ENCODE data around the gene NLRP6.

The NLRP6 gene

GRCh38 chr11:253886-254270 is 24.3 kb upstream of the NLRP6 start:
- TF ChIP-seq CTCF (IDR thresholded peaks at IDR 0.05; ENCODE audit: low read depth, low read length, poor library complexity, severe bottlenecking) (no peak), EZH2phosphoT487 (IDR thresholded peaks at IDR 0.05; ENCODE audit: borderline replicate concordance, low read length) (no peak)
- Histone ChIP-seq H4K20me1 (ENCODE audit: control insufficient read depth, insufficient read depth, low read depth, low read length) (peaks cover 3% of the 10 kb centered on the region; the same call in 1 of the 2 replicates), H3K9me3 (ENCODE audit: control insufficient read depth, insufficient read depth, low read length) (no peaks in the 10 kb centered on the region), H3K4me1 (ENCODE audit: control insufficient read depth, low read length) (peaks cover 19% of the 10 kb centered on the region), H3K27ac (ENCODE audit: low read depth, low read length) (no peak overlapping the region), H3K4me3 (ENCODE audit: low read length) (no peak overlapping the region), H3K9me2 (replicated peaks; ENCODE audit: control insufficient read depth, low read length) (no peaks in the 10 kb centered on the region), H3K36me3 (ENCODE audit: control insufficient read depth, low read length) (peaks cover 44% of the 10 kb centered on the region), H3K79me2 (ENCODE audit: control insufficient read depth, low read length) (no peaks in the 10 kb centered on the region), H3K27me3 (ENCODE audit: control insufficient read depth, low read length) (no peaks in the 10 kb centered on the region), H3K4me2 (ENCODE audit: low read length) (no peak overlapping the region), H3F3A (ENCODE audit: control insufficient read depth, insufficient read depth) (peaks cover 16% of the 10 kb centered on the region)

- H3K4me1 ChIP-seq (ENCODE audit: control insufficient read depth, low read length), result peaks cover 22% of the 10 kb centered on the region
- no peak overlapping the region for H3K4me2 ChIP-seq (ENCODE audit: low read length)
- H4K20me1 ChIP-seq (ENCODE audit: control insufficient read depth, insufficient read depth, low read depth, low read length), result peaks cover 3% of the 10 kb centered on the region; the same call in 1 of the 2 replicates
- TF ChIP-seq EZH2phosphoT487 (IDR thresholded peaks at IDR 0.05; ENCODE audit: borderline replicate concordance, low read length), result no peak
- no peak for TF ChIP-seq CTCF (IDR thresholded peaks at IDR 0.05; ENCODE audit: low read depth, low read length, poor library complexity, severe bottlenecking)
- no peak overlapping the region for H3K27ac ChIP-seq (ENCODE audit: low read depth, low read length)
- no peak overlapping the region for H3K4me3 ChIP-seq (ENCODE audit: low read length)
- peaks cover 11% of the 10 kb centered on the region for H3F3A ChIP-seq (ENCODE audit: control insufficient read depth, insufficient read depth)
- no peaks in the 10 kb centered on the region for H3K79me2 ChIP-seq (ENCODE audit: control insufficient read depth, low read length)
- no peaks in the 10 kb centered on the region for H3K9me2 ChIP-seq (replicated peaks; ENCODE audit: control insufficient read depth, low read length)
- H3K9me3 ChIP-seq (ENCODE audit: control insufficient read depth, insufficient read depth, low read length), result no peaks in the 10 kb centered on the region
- no peaks in the 10 kb centered on the region for H3K27me3 ChIP-seq (ENCODE audit: control insufficient read depth, low read length)
- peaks cover 36% of the 10 kb centered on the region for H3K36me3 ChIP-seq (ENCODE audit: control insufficient read depth, low read length)
These were observed 23.0 kb upstream of the NLRP6 start for GRCh38 chr11:255176-255575.

GRCh38 chr11:255816-256215 is 22.4 kb upstream of the NLRP6 start:
- Histone ChIP-seq H3F3A (ENCODE audit: control insufficient read depth, insufficient read depth) (peaks cover 7% of the 10 kb centered on the region), H3K4me2 (ENCODE audit: low read length) (no peak overlapping the region), H3K79me2 (ENCODE audit: control insufficient read depth, low read length) (no peaks in the 10 kb centered on the region), H3K27ac (ENCODE audit: low read depth, low read length) (no peak overlapping the region), H3K4me1 (ENCODE audit: control insufficient read depth, low read length) (peaks cover 27% of the 10 kb centered on the region), H3K9me3 (ENCODE audit: control insufficient read depth, insufficient read depth, low read length) (no peaks in the 10 kb centered on the region), H4K20me1 (ENCODE audit: control insufficient read depth, insufficient read depth, low read depth, low read length) (no peaks in the 10 kb centered on the region), H3K4me3 (ENCODE audit: low read length) (no peak overlapping the region), H3K27me3 (ENCODE audit: control insufficient read depth, low read length) (no peaks in the 10 kb centered on the region), H3K9me2 (replicated peaks; ENCODE audit: control insufficient read depth, low read length) (no peaks in the 10 kb centered on the region), H3K36me3 (ENCODE audit: control insufficient read depth, low read length) (peaks cover 29% of the 10 kb centered on the region)
- TF ChIP-seq CTCF (IDR thresholded peaks at IDR 0.05; ENCODE audit: low read depth, low read length, poor library complexity, severe bottlenecking) (no peak), EZH2phosphoT487 (IDR thresholded peaks at IDR 0.05; ENCODE audit: borderline replicate concordance, low read length) (no peak)
